ENCODE results near the gene FGD6. TPM values are rescaled to one million over a fixed set of nuclear protein-coding genes. Genes with fewer than 3 reads are reported as not detected.

The FGD6 gene
- polyA plus RNA-seq, 1 experiment, result 2.1 TPM

- H3K36me3 ChIP-seq (ENCODE audit: control insufficient read depth, insufficient read depth, low read length), result peaks cover 1% of the 10 kb centered on the region
- DNase-seq (ENCODE audit: low read depth), result no peak
- ChIA-PET CTCF (no interaction called here), POLR2A (no interaction called here)
- H3K4me3 ChIP-seq (ENCODE audit: low read depth, low read length), result no peak overlapping the region
- no peak for TF ChIP-seq CTCF (IDR thresholded peaks at IDR 0.05; ENCODE audit: insufficient read depth, low read depth, low read length)
- no peaks in the 10 kb centered on the region for H3K27me3 ChIP-seq (ENCODE audit: control insufficient read depth, insufficient read depth, low read length)
Observed at GRCh38 chr12:95051241-95051640, 166.0 kb downstream of the FGD6 start.

- no peak for DNase-seq (ENCODE audit: low read depth)
- TF ChIP-seq CTCF (IDR thresholded peaks at IDR 0.05; ENCODE audit: insufficient read depth, low read depth, low read length), result no peak
- H3K27me3 ChIP-seq (ENCODE audit: control insufficient read depth, insufficient read depth, low read length), result no peaks in the 10 kb centered on the region
- no peak overlapping the region for H3K4me3 ChIP-seq (ENCODE audit: low read depth, low read length)
- peaks cover 3% of the 10 kb centered on the region; the same call in 1 of the 2 replicates for H3K36me3 ChIP-seq (ENCODE audit: control insufficient read depth, insufficient read depth, low read length)
- POLR2A ChIA-PET, result no interaction called here
- CTCF ChIA-PET, result no interaction called here
Observed at GRCh38 chr12:95037906-95038305, 179.4 kb downstream of the FGD6 start.

GRCh38 chr12:95034750-95035149, 182.5 kb downstream of the FGD6 start:
- POLR2A ChIA-PET, result no interaction called here
- peaks cover 3% of the 10 kb centered on the region for H3K36me3 ChIP-seq (ENCODE audit: control insufficient read depth, insufficient read depth, low read length)
- no peak for DNase-seq (ENCODE audit: low read depth)
- H3K27me3 ChIP-seq (ENCODE audit: control insufficient read depth, insufficient read depth, low read length), result no peaks in the 10 kb centered on the region
- TF ChIP-seq CTCF (IDR thresholded peaks at IDR 0.05; ENCODE audit: insufficient read depth, low read depth, low read length), result no peak
- CTCF ChIA-PET, result interaction anchor here (1.2 kb wide), 1 partner anchor 12 kb away, joined by 3 read pairs; no protein-coding TSS in a partner anchor
- no peak overlapping the region for H3K4me3 ChIP-seq (ENCODE audit: low read depth, low read length)

Other genes with a start within 250 kb of the FGD6 start
- gene NDUFA12, start 213.8 kb downstream of the FGD6 start, polyA plus RNA-seq (2011; rRNA removed), result 52.7 and 134 TPM in 2 replicates
- gene NR2C1, start 143.8 kb downstream of the FGD6 start, polyA plus RNA-seq (2011; rRNA removed), result 12.1 and 24.1 TPM in 2 replicates
- gene VEZT, start 340 bp upstream of the FGD6 start, polyA plus RNA-seq (2011; rRNA removed), result 50.6 and 97.2 TPM in 2 replicates